ENCODE measurements around the gene PACC1. TPM values are rescaled to one million over a fixed set of nuclear protein-coding genes. Genes with fewer than 3 reads are reported as not detected.

The PACC1 gene
- total and polyA plus RNA-seq, 11 donors: 1.8 to 7.9 (median 3.1) TPM

- H3K27ac ChIP-seq: no peak overlapping the region
- TF ChIP-seq POLR2A (IDR thresholded peaks at IDR 0.05) (no peak), CTCF (IDR thresholded peaks at IDR 0.05) (peak in 6 of 12 donors; percentile 15 to 45 (median 26))
- ATAC-seq (peak in 3 of 4 donors; percentile 39 to 61 (median 43)), DNase-seq (no peak)
- no peaks in the 10 kb centered on the region for H3K27me3 ChIP-seq
- intact Hi-C loops (cut with DNase I): loop anchor here in 1 of 10 donors (10.0 kb wide), 1 partner anchor 139 kb away; no protein-coding TSS in a partner anchor
- H3K4me3 ChIP-seq: no peak overlapping the region
- H3K4me1 ChIP-seq: peaks cover 0 to 45% (median 23%) of the 10 kb centered on the region in 12 donors
- H3K36me3 ChIP-seq: no peaks in the 10 kb centered on the region
- peaks cover 0 to 12% (median 0%) of the 10 kb centered on the region in 12 donors for H3K9me3 ChIP-seq
These were observed 98.8 kb downstream of the PACC1 start for GRCh38 chr1:212315907-212316306.

- Histone ChIP-seq H3K9me3 (peaks cover 0 to 12% (median 0%) of the 10 kb centered on the region in 12 donors), H3K27ac (no peak overlapping the region), H3K4me3 (no peak overlapping the region), H3K27me3 (no peaks in the 10 kb centered on the region), H3K4me1 (peaks cover 0 to 51% (median 23%) of the 10 kb centered on the region in 12 donors), H3K36me3 (no peaks in the 10 kb centered on the region)
- intact Hi-C loops (cut with DNase I): loop anchor here in 1 of 10 donors (10.0 kb wide), 1 partner anchor 140 kb away; no protein-coding TSS in a partner anchor
- ATAC-seq: no peak
- no peak for DNase-seq
- 90 to 94% (median 91%) methylated on average over 2 of the region's 2 CpGs for WGBS, 4 donors
- TF ChIP-seq CTCF (IDR thresholded peaks at IDR 0.05) (no peak), POLR2A (IDR thresholded peaks at IDR 0.05) (no peak)
These were observed 99.5 kb downstream of the PACC1 start for GRCh38 chr1:212315184-212315583.

Other genes with a start within 250 kb of the PACC1 start
- gene PPP2R5A, start 129.5 kb downstream of the PACC1 start, total RNA-seq: 100 to 1,000 TPM in 1 of 9 donors, 10 to 100 TPM in 8; 52.0 to 102 (median 63.5) TPM
- gene PPP2R5A, start 129.5 kb downstream of the PACC1 start, polyA plus RNA-seq: 100 to 1,000 TPM in 1 of 2 donors, 10 to 100 TPM in 1; 44.7 to 108 TPM
- gene NENF, start 18.0 kb upstream of the PACC1 start, total RNA-seq: 100 to 1,000 TPM in 7 of 9 donors, 10 to 100 TPM in 2; 84.2 to 174 (median 105) TPM
- 100 to 1,000 TPM in 1 of 2 donors, 10 to 100 TPM in 1; 69.8 to 170 TPM for gene NENF, start 18.0 kb upstream of the PACC1 start, polyA plus RNA-seq
- gene ATF3, start 193.9 kb upstream of the PACC1 start, total RNA-seq: 10 to 100 TPM in 5 of 9 donors, 1 to 10 TPM in 4; 4.6 to 49.0 (median 11.0) TPM
- 10 to 100 TPM; 17.8 to 74.5 TPM for gene ATF3, start 193.9 kb upstream of the PACC1 start, polyA plus RNA-seq